GM21786 (cell line): ENCODE measurements around the gene AFAP1.

Experiments used
- ATAC-seq: cut with Tn5 transposase; IDR thresholded peaks from one replicate; pipeline ENCODE4 v1.9.1; 2021; ENCODE audit not compliant: unreplicated experiment

The AFAP1 gene

DNA sequence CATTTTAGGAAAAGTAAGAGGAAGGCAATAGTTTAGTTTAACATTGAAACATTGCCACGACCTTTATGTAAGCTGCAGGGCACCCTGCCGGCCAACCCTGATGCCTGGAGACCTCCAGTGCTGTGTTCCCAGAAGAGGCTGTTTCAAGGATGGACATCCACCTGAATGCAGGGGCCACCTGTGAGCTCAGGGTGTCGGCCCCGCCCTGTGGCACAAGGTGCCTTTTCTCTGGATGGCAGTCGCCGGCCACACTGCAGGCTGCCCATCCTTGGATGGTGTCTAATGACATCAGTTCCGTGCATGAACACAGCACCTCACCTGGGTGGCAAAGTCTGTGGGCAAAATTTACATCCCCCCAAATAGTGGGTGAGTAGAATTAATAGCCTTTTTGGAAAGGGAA lies 180.0 kb downstream of the AFAP1 start:
- ATAC-seq: no peak

DNA sequence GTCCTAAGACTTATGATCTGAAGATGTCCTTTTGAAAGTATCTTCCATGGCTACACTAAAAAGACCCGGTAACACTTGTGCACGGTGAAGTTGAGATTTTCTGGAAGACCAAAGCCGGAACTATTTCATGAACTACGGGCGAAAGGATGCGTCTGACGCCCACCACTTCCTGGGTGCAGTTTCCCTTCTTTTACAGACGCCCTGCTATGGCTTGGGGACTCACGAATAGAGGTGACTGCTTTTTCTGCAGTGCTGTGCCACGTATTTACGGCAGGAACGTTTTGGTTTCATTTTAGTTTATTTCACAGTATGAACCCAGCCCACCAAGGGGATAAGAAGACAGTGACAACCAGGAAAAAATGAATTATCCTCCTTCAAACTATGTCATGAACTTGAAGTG lies 180.4 kb downstream of the AFAP1 start:
- ATAC-seq: no peak

GRCh38 chr4:7758476-7758875 lies 181.2 kb downstream of the AFAP1 start:
- ATAC-seq: no peak

- no peak for ATAC-seq
Observed at GRCh38 chr4:7757501-7758471, 181.9 kb downstream of the AFAP1 start.

- no peak for ATAC-seq
Observed at GRCh38 chr4:7756561-7757355, 182.9 kb downstream of the AFAP1 start.

DNA sequence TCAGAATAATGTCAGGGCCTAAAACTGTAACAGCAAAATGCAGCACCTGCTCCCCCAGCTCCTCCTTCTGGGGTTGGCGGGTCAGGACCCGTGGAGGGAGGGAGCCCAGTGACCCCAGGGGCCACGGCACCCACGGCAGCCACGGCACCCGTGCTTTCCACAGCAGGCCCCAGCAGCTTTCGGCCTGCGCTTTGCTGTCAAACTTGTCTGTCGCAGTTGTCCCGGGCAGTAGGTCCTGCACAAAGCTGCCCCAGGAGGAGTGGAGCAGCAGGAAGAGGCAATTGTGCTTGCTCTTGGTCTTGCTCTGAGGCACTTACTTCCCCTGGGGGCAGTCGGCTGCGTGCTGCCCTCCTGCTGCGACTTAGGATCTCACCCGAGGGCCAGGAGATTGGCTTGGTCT lies 183.6 kb downstream of the AFAP1 start:
- ATAC-seq: no peak

GRCh38 chr4:7755561-7755960 lies 184.1 kb downstream of the AFAP1 start:
- no peak for ATAC-seq

DNA sequence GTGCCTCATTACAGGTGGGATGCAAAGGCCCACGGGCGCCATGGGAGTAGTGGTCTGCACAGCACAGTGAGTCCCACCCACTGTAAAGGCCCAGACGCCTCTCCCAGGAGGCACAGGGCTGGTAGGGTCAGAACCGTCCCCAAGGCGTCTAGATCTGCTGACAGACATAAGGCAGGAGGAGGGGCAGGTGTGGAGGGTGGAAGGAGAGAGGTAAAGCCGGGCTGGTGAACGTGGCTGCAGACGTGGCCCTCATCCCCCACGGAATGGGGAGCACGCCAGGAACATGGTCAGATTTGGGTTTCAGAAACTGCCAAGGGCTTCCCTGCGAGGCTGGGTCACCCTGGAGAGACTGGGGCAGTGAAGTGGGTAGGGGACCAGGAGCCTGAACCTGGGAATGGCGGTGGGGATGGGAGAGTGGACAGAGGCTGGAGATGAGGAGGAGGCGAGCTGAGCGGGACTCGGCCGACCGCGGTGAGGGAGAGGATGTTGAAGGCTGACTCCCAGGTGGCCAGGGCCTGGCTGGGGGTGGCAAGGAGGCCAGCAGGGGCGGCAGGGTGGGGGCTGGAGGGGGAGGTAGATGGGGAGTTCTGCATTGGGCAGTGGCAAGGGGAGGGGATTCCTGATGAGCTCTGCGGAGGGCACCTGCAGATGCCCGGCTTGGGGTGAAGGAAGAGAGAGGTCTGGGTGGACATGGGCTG lies 184.9 kb downstream of the AFAP1 start:
- no peak for ATAC-seq

- ATAC-seq: no peak
Observed at GRCh38 chr4:7753931-7754465, 185.7 kb downstream of the AFAP1 start.

DNA sequence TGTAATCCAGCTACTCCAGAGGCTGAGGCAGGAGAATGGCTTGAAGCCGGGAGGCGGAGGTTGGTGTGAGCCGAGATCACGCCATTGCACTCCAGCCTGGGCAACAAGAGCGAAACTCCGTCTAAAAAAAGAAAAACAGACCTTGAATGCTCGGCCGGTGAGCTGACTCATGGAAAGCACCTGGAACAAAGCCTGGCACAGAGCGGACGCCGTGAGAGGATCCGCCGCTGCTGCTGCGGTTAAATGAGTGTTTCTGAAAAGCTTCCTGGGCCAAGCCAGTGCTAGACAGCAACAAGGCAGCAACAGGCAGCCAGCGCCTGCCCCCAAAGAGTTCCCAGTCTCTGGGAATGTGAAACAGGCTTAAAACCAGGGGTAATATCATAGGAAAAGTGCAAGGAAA lies 186.4 kb downstream of the AFAP1 start:
- no peak for ATAC-seq

DNA sequence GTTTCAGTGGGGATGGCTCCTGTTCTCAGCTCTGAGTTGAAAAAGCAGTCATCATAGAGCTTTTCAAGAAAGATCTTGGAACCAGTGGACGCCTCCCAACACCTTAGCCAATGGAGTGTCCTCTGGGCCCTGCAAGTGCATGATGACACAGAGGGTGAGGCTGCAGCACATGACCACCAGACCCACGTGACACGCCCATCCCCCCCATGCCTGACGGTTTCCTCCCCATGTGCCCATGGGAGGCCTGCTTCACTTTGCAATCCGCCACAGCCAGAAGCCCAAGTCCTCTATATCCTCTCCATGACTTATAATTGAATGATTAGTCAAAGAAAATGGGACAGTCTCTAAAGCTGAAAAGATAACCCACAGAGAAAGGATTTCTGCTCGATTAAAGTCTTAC lies 187.0 kb downstream of the AFAP1 start:
- no peak for ATAC-seq

- ATAC-seq: no peak
Observed at GRCh38 chr4:7750972-7751371, 188.7 kb downstream of the AFAP1 start.

GRCh38 chr4:7750523-7750922 lies 189.1 kb downstream of the AFAP1 start:
- no peak for ATAC-seq

DNA sequence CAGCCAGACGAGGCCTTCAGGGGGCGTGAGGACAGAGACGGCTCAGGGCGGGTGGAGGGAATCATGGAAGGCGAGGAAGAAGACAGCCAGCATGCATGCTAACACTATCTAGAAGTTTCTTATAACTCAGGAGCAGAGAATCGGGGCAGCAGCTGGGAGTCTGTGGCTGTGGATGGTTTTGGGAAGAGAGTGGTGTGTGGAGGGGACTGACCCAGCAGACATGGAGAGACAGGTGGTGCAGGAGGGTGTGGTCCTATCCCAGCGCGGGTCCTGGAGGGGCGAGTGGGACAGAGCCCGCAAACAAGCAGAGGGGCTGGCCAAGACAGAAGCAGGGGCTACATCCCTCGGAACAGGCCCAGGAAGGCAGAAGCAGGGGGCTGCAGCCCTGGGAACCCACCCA lies 192.1 kb downstream of the AFAP1 start:
- ATAC-seq: no peak

DNA sequence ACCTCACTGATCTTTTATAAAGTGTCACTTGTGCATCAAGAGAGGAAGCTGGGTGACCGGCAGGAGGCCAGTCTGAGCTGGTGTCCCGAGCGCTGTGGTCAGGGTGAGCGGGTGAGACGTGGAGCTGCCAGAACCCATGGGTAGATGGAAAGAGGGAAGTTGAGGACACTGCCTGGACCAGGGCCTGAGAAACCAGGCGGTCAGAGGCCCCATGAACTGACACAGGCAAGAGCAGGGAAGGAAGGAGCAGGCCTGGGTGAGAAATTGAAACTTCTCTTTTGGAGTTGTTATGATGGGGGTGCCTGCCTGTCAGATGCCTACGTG lies 192.6 kb downstream of the AFAP1 start:
- ATAC-seq: no peak

DNA sequence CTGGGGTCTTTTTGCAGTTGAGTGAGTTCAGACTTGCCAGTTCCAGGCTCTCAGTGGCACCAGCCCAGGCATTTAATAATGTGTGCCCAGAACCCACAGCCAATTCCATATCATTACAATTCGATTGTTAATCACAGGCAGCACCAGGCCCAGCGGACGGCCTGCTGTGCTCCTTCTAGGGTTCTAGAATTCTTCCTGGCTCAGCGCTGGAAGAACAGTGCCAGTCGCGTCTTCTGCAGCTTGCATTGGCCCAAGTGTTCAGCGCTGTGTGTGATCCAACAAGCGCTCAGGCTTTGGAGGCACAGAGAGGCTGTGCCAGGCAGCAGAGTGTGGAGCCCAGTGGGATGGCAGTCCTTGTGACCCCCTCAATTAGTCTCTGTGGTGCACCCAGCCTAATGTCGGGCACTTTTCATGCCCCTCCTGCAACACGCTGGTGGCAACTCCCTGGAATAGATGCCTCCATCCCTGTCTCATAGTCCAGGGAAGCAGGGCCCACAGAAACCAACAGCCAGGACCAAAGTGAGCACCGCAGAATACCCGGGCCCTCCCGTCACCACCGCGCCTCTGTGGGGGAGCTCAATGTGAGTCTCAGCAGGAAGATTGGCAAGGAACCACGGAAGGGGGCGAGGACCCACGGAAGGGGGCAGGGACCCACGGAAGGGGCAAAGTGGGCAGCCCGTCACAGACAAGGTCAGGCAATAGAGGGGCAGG lies 193.2 kb downstream of the AFAP1 start:
- ATAC-seq: no peak

DNA sequence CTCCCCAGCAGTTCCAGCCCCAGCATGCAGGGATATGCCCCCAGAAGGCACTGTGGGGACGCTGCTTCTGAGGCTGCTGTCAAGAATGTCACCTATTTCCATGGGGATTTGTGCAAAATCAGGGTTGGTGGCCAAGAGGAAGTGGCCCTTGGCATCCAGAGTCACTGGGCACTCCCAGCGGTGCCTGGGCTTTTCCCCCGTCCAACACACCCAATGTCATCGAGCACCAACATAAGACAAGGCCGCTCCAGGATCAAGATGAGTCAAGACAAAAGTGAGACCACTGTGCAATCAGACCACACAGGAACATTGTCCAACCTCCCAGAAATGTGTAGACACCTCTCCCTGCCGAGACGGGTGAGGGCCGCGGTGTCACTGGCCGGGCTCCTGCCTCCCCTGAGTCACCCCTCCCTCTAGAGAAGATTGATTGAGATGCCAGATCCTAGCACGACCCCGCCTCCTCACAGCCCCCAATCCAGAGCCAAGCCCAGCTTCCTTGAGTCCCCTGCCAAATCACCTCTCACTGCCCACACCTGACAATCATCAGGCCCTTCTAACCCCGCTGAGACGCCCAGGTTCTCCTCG lies 194.3 kb downstream of the AFAP1 start:
- ATAC-seq: no peak

- ATAC-seq: no peak
Observed at GRCh38 chr4:7744142-7744804, 195.4 kb downstream of the AFAP1 start.

DNA sequence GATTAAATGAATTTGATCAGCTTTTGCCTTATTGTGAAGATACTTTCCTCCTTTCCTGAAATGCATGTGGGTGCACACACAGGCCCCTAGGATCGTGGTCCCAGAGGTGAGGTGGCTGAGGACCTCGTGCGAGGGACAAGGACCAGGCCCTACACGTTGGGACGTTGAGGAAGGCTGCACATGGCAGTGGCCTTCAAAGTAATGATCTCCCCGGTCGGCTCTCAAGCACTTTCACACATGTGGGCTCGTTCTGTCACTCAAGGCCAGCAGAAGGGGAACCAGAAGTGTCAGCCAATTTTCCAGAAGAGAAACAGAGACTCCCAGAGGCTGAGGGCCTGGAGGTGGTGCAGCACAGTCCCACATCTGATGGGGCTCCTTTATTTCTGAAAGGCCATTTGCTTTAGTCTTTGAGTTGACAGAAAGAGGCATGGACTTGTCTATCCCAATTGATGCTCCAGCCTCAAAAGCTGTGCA lies 196.8 kb downstream of the AFAP1 start:
- ATAC-seq: no peak
